Fibroblast of skin of right biceps (primary cell): Measurements from ENCODE around the gene SYT7.
"Not testable (repeated sequence)": the region's sequence is repeated elsewhere in the genome, so short reads cannot be mapped to it uniquely, and the experiment has no call there.

Experiments used
- DNase-seq: peaks from one replicate; pipeline ENCODE4 v3.0.0-alpha.2; 2013

The SYT7 gene

GRCh38 chr11:61494381-61494961 lies 86.4 kb downstream of the SYT7 start:
- no peak for DNase-seq

GRCh38 chr11:61491736-61492395 lies 89.0 kb downstream of the SYT7 start:
- DNase-seq = no peak

- no peak for DNase-seq
Measured at GRCh38 chr11:61489833-61490721, 90.8 kb downstream of the SYT7 start.

GRCh38 chr11:61488651-61489291 lies 92.1 kb downstream of the SYT7 start:
- DNase-seq = no peak

- no peak for DNase-seq
Measured at GRCh38 chr11:61487342-61488025, 93.4 kb downstream of the SYT7 start.

- no peak for DNase-seq
Measured at GRCh38 chr11:61486779-61487178, 94.1 kb downstream of the SYT7 start.

GRCh38 chr11:61486011-61486620 lies 94.8 kb downstream of the SYT7 start:
- DNase-seq = no peak

- no peak for DNase-seq
Measured at GRCh38 chr11:61485080-61485479, 95.8 kb downstream of the SYT7 start.

- no peak for DNase-seq
Measured at GRCh38 chr11:61484541-61484940, 96.3 kb downstream of the SYT7 start.

GRCh38 chr11:61482513-61482912 lies 98.4 kb downstream of the SYT7 start:
- DNase-seq = no peak

GRCh38 chr11:61481806-61482205 lies 99.1 kb downstream of the SYT7 start:
- no peak for DNase-seq

GRCh38 chr11:61480994-61481335 lies 99.9 kb downstream of the SYT7 start:
- DNase-seq = no peak

- DNase-seq = no peak
Measured at GRCh38 chr11:61480261-61480993, 100.4 kb downstream of the SYT7 start.

GRCh38 chr11:61479360-61480058 lies 101.4 kb downstream of the SYT7 start:
- not testable (repeated sequence) for DNase-seq

GRCh38 chr11:61477727-61478148 lies 103.1 kb downstream of the SYT7 start:
- DNase-seq = peak; percentile 26

GRCh38 chr11:61477126-61477525 lies 103.8 kb downstream of the SYT7 start:
- no peak for DNase-seq

- no peak for DNase-seq
Measured at GRCh38 chr11:61476371-61476770, 104.5 kb downstream of the SYT7 start.

- no peak for DNase-seq
Measured at GRCh38 chr11:61475433-61475832, 105.4 kb downstream of the SYT7 start.

- DNase-seq = no peak
Measured at GRCh38 chr11:61474013-61474643, 106.7 kb downstream of the SYT7 start.

GRCh38 chr11:61473370-61474012 lies 107.4 kb downstream of the SYT7 start:
- DNase-seq = no peak
